GM23338 (cell line): ENCODE measurements around the gene IMMP2L. TPM values are rescaled to one million over a fixed set of nuclear protein-coding genes. Genes with fewer than 3 reads are reported as not detected.

ENCODE experiments used
- ATAC-seq: fragments of 200-7000 bp; cut with Tn5 transposase; 3 replicates; pipeline ENCODE4 v1.9.1; 2020
- DNase-seq: peaks from one replicate; pipeline ENCODE4 v3.0.0-alpha.2; 2015; ENCODE audit warnings: low spot score
- H2AFZ ChIP-seq: fragments of 200-600 bp; sonication (generic); 2 replicates; pipeline ENCODE4 v1.8.0; 2016; ENCODE audit warnings: antibody characterized with exemption, mild to moderate bottlenecking, moderate library complexity
- H3F3A ChIP-seq: fragments of 200-600 bp; sonication (generic); replicated peaks from 2 replicates; pipeline ENCODE4 v1.8.0; 2017; ENCODE audit warnings: antibody characterized with exemption, mixed run types, low read depth
- H3K27ac ChIP-seq: fragments of 200-600 bp; sonication (generic); 2 replicates; pipeline ENCODE4 v1.6.1; 2016; ENCODE audit warnings: low read depth
- H3K27me3 ChIP-seq: fragments of 200-600 bp; sonication (generic); 2 replicates; pipeline ENCODE4 v1.8.0; 2016; ENCODE audit warnings: mild to moderate bottlenecking, mixed run types, moderate library complexity; ENCODE audit not compliant: insufficient read depth
- H3K36me3 ChIP-seq: fragments of 200-600 bp; sonication (generic); 2 replicates; pipeline ENCODE4 v1.8.0; 2016; ENCODE audit warnings: mild to moderate bottlenecking; ENCODE audit not compliant: insufficient read depth
- H3K4me1 ChIP-seq: fragments of 200-600 bp; sonication (generic); 2 replicates; pipeline ENCODE4 v1.8.0; 2016; ENCODE audit warnings: mild to moderate bottlenecking, moderate library complexity; ENCODE audit not compliant: insufficient read depth
- H3K4me2 ChIP-seq: fragments of 200-600 bp; sonication (generic); 2 replicates; pipeline ENCODE4 v1.7.1; 2017; ENCODE audit warnings: mixed run types
- H3K4me3 ChIP-seq: fragments of 200-600 bp; sonication (generic); 2 replicates; pipeline ENCODE4 v1.6.1; 2016; ENCODE audit warnings: mixed run types
- H3K79me2 ChIP-seq: fragments of 200-600 bp; sonication (generic); replicated peaks from 2 replicates; pipeline ENCODE4 v1.8.0; 2017; ENCODE audit warnings: mild to moderate bottlenecking; ENCODE audit not compliant: insufficient read depth
- H3K9me2 ChIP-seq: fragments of 200-600 bp; sonication (generic); 2 replicates; pipeline ENCODE4 v1.8.0; 2017; ENCODE audit not compliant: insufficient read depth
- H4K20me1 ChIP-seq: fragments of 200-600 bp; sonication (generic); replicated peaks from 2 replicates; pipeline ENCODE4 v1.8.0; 2017; ENCODE audit warnings: mild to moderate bottlenecking; ENCODE audit not compliant: insufficient read depth
- H3K27ac Mint-ChIP-seq: 2 replicates; pipeline ENCODE4 v1.8.0; 2020; ENCODE audit warnings: inconsistent platforms, mild to moderate bottlenecking, moderate library complexity, mixed read lengths
- H3K27me3 Mint-ChIP-seq: 3 replicates; pipeline ENCODE4 v1.8.0; 2022; ENCODE audit warnings: low read depth, mild to moderate bottlenecking, moderate library complexity, mixed read lengths, inconsistent platforms; ENCODE audit not compliant: insufficient read depth, poor library complexity
- H3K36me3 Mint-ChIP-seq: 3 replicates; pipeline ENCODE4 v1.8.0; 2021; ENCODE audit warnings: low read depth, mild to moderate bottlenecking, inconsistent platforms, moderate library complexity, mixed read lengths
- H3K4me1 Mint-ChIP-seq: 3 replicates; pipeline ENCODE4 v1.8.0; 2020; ENCODE audit warnings: mild to moderate bottlenecking, inconsistent platforms, mixed read lengths
- H3K4me3 Mint-ChIP-seq: 3 replicates; pipeline ENCODE4 v1.8.0; 2021; ENCODE audit warnings: moderate library complexity, mild to moderate bottlenecking, inconsistent platforms, mixed read lengths
- H3K9me3 Mint-ChIP-seq: 3 replicates; pipeline ENCODE4 v1.8.0; 2020; ENCODE audit warnings: moderate library complexity, mild to moderate bottlenecking, inconsistent platforms, mixed read lengths
- EZH2 ChIP-seq: fragments of 200-600 bp; sonication (generic); IDR thresholded peaks from one replicate; pipeline ENCODE4 v1.8.0; 2017; ENCODE audit warnings: antibody characterized with exemption, mild to moderate bottlenecking, low read depth; ENCODE audit not compliant: unreplicated experiment
- JUNB ChIP-seq: IDR thresholded peaks from one replicate; pipeline ENCODE4 v1.6.1; 2016; ENCODE audit warnings: antibody characterized with exemption; ENCODE audit not compliant: unreplicated experiment
- NANOG ChIP-seq: IDR thresholded peaks from 2 replicates; pipeline ENCODE4 v1.6.1; 2016; ENCODE audit warnings: antibody characterized with exemption, borderline replicate concordance
- POLR2AphosphoS5 ChIP-seq: IDR thresholded peaks from 2 replicates; pipeline ENCODE4 v1.6.1; 2016; ENCODE audit warnings: antibody characterized with exemption, low read depth
- STAT1 ChIP-seq: IDR thresholded peaks from one replicate; pipeline ENCODE4 v1.6.1; 2016; ENCODE audit warnings: antibody characterized with exemption; ENCODE audit not compliant: unreplicated experiment
- polyA plus RNA-seq: library from polyadenylated mRNA; unstranded; fragments of >200 nt; fragmentation: Nextera tagmentation; extraction: Ambion mirVana; gene quantifications from 2 replicates; pipeline ENCODE4 v1.2.1, GENCODE V29; 2016
- total RNA-seq: library from RNA; depleted of rRNA; stranded (reverse); fragments of >200 nt; shearing (Covaris generic); gene quantifications from 2 replicates; pipeline ENCODE4 v1.2.3, GENCODE V29; 2014
- TF ChIP-seq, protein P1 (sequence below): IDR thresholded peaks from 2 replicates; pipeline ENCODE4 v1.6.1; 2016; ENCODE audit warnings: antibody characterized with exemption
- TF ChIP-seq, protein P2 (sequence below): fragments of 250-450 bp; sonication (Bioruptor Pico); IDR thresholded peaks from 2 replicates; pipeline ENCODE4 v1.5.0; 2020; ENCODE audit warnings: mild to moderate bottlenecking, moderate library complexity

Gene IMMP2L
- total and polyA plus RNA-seq, 2 experiments from 2014 or later, result 7.3 to 14.0 TPM

DNA sequence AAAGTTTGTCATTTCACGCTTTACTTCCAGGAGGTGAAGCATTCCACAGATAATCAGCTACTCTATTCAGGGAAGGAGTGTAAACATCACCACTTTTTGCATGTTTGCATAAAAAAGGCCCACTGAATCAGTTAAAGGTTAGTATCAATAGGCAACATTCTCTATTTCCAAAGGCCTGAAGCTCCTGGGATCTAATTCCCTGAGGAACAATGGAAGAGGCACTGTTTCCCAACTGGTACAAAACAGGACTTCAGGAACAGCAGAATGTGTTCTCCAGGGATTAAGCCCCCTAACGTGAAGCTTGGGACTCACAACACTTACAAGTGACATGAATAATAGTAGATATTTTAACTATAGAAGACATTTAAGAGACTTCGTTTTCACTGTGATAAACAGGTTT lies 465.3 kb downstream of the IMMP2L start (continued):
- TF ChIP-seq POLR2AphosphoS5 (peak; percentile 37), STAT1 (no peak), NANOG (peak; percentile 93)

DNA sequence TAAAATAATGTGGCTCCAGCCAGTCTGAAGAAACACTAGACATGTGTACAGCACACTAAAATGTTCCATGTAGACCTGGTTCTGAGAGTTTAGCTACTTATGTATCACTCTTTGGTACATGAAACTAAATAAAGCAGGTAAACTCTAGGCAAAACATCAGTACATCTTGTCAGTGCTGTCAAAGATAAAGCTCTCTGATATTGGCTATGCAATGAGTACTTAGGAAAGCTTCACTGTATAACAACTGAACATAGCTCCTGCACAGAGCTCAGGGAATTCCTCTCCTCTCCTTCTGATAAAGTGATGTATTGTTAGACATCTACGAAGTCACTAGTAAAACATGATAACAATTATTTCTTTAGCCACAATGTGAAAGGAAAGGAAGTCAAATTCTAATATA lies 467.9 kb downstream of the IMMP2L start:
- H3K27ac Mint-ChIP-seq, result no peak overlapping the region
- no peak overlapping the region for H3K4me2 ChIP-seq

More for the DNA sequence above, 467.9 kb downstream of the IMMP2L start:
- no peak overlapping the region for H3K27ac ChIP-seq
- DNase-seq, result no peak
- H3K27me3 Mint-ChIP-seq, result no peaks in the 10 kb centered on the region
- no peaks in the 10 kb centered on the region for H3K9me3 Mint-ChIP-seq
- ATAC-seq, result no peak
- no peaks in the 10 kb centered on the region for H3K9me2 ChIP-seq
- no peaks in the 10 kb centered on the region for H3K27me3 ChIP-seq
- peaks cover 75% of the 10 kb centered on the region for H3K4me1 Mint-ChIP-seq
- no peak overlapping the region for H3K4me3 ChIP-seq
- TF ChIP-seq STAT1 (no peak), EZH2 (no peak), POLR2AphosphoS5 (no peak), JUNB (no peak)
- TF ChIP-seq, protein P1, sequence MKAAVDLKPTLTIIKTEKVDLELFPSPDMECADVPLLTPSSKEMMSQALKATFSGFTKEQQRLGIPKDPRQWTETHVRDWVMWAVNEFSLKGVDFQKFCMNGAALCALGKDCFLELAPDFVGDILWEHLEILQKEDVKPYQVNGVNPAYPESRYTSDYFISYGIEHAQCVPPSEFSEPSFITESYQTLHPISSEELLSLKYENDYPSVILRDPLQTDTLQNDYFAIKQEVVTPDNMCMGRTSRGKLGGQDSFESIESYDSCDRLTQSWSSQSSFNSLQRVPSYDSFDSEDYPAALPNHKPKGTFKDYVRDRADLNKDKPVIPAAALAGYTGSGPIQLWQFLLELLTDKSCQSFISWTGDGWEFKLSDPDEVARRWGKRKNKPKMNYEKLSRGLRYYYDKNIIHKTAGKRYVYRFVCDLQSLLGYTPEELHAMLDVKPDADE, result no peak
- TF ChIP-seq, protein P2, sequence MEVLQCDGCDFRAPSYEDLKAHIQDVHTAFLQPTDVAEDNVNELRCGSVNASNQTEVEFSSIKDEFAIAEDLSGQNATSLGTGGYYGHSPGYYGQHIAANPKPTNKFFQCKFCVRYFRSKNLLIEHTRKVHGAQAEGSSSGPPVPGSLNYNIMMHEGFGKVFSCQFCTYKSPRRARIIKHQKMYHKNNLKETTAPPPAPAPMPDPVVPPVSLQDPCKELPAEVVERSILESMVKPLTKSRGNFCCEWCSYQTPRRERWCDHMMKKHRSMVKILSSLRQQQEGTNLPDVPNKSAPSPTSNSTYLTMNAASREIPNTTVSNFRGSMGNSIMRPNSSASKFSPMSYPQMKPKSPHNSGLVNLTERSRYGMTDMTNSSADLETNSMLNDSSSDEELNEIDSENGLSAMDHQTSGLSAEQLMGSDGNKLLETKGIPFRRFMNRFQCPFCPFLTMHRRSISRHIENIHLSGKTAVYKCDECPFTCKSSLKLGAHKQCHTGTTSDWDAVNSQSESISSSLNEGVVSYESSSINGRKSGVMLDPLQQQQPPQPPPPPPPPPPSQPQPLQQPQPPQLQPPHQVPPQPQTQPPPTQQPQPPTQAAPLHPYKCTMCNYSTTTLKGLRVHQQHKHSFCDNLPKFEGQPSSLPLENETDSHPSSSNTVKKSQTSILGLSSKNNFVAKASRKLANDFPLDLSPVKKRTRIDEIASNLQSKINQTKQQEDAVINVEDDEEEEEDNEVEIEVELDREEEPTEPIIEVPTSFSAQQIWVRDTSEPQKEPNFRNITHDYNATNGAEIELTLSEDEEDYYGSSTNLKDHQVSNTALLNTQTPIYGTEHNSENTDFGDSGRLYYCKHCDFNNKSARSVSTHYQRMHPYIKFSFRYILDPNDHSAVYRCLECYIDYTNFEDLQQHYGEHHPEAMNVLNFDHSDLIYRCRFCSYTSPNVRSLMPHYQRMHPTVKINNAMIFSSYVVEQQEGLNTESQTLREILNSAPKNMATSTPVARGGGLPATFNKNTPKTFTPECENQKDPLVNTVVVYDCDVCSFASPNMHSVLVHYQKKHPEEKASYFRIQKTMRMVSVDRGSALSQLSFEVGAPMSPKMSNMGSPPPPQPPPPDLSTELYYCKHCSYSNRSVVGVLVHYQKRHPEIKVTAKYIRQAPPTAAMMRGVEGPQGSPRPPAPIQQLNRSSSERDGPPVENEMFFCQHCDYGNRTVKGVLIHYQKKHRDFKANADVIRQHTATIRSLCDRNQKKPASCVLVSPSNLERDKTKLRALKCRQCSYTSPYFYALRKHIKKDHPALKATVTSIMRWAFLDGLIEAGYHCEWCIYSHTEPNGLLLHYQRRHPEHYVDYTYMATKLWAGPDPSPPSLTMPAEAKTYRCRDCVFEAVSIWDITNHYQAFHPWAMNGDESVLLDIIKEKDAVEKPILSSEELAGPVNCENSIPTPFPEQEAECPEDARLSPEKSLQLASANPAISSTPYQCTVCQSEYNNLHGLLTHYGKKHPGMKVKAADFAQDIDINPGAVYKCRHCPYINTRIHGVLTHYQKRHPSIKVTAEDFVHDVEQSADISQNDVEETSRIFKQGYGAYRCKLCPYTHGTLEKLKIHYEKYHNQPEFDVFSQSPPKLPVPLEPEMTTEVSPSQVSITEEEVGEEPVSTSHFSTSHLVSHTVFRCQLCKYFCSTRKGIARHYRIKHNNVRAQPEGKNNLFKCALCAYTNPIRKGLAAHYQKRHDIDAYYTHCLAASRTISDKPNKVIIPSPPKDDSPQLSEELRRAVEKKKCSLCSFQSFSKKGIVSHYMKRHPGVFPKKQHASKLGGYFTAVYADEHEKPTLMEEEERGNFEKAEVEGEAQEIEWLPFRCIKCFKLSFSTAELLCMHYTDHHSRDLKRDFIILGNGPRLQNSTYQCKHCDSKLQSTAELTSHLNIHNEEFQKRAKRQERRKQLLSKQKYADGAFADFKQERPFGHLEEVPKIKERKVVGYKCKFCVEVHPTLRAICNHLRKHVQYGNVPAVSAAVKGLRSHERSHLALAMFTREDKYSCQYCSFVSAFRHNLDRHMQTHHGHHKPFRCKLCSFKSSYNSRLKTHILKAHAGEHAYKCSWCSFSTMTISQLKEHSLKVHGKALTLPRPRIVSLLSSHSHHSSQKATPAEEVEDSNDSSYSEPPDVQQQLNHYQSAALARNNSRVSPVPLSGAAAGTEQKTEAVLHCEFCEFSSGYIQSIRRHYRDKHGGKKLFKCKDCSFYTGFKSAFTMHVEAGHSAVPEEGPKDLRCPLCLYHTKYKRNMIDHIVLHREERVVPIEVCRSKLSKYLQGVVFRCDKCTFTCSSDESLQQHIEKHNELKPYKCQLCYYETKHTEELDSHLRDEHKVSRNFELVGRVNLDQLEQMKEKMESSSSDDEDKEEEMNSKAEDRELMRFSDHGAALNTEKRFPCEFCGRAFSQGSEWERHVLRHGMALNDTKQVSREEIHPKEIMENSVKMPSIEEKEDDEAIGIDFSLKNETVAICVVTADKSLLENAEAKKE (CRISPR knock-in tag), result no peak
- no peak overlapping the region for H2AFZ ChIP-seq
- H3K79me2 ChIP-seq, result no peaks in the 10 kb centered on the region
- H3K36me3 ChIP-seq, result no peaks in the 10 kb centered on the region
- H3K4me3 Mint-ChIP-seq, result no peak overlapping the region
- peaks cover 67% of the 10 kb centered on the region for H3K4me1 ChIP-seq
- H3K36me3 Mint-ChIP-seq, result no peaks in the 10 kb centered on the region
- no peaks in the 10 kb centered on the region for H3F3A ChIP-seq
- no peaks in the 10 kb centered on the region for H4K20me1 ChIP-seq
